K562 (cell line): ENCODE data around the gene OLFML2A. TPM values are rescaled to one million over a fixed set of nuclear protein-coding genes. Genes with fewer than 3 reads are reported as not detected.

Experiments used
- ETS2 ChIP-seq: IDR thresholded peaks from 2 replicates; pipeline ENCODE4 v1.6.1; 2016; ENCODE audit warnings: borderline replicate concordance, missing genetic modification characterization, mild to moderate bottlenecking, moderate library complexity, missing compliant biosample characterization; ENCODE audit not compliant: poor library complexity, severe bottlenecking
- GABPB1 ChIP-seq: sonication (generic); formaldehyde crosslinking; IDR thresholded peaks from 2 replicates; pipeline ENCODE4 v1.8.0; 2022; ENCODE audit warnings: mild to moderate bottlenecking, missing genetic modification reagents
- MTF1 ChIP-seq: fragments of 250-450 bp; sonication (Bioruptor Pico); IDR thresholded peaks from 2 replicates; pipeline ENCODE4 v1.9.0; 2021; ENCODE audit warnings: moderate library complexity, mild to moderate bottlenecking, inconsistent platforms, borderline replicate concordance
- NFE2L1 ChIP-seq: fragments of 450-650 bp; IDR thresholded peaks from 2 replicates; pipeline ENCODE4 v1.6.1; 2016; ENCODE audit warnings: missing genetic modification characterization, low read depth, mild to moderate bottlenecking, missing compliant biosample characterization, moderate library complexity, borderline replicate concordance
- NR3C1 ChIP-seq: sonication (generic); formaldehyde crosslinking; IDR thresholded peaks from 2 replicates; pipeline ENCODE4 v1.8.1; 2022; ENCODE audit warnings: missing genetic modification reagents
- PHF21A ChIP-seq: fragments of 450-650 bp; IDR thresholded peaks from 2 replicates; pipeline ENCODE4 v1.6.1; 2017; ENCODE audit warnings: low read depth, borderline replicate concordance
- PYGO2 ChIP-seq: fragments of 450-650 bp; IDR thresholded peaks from 2 replicates; pipeline ENCODE4 v1.6.1; 2016; ENCODE audit warnings: mild to moderate bottlenecking, missing genetic modification characterization, moderate library complexity, missing compliant biosample characterization
- RAD21 ChIP-seq, 2 experiments: fragments of 250-450 bp in 1 of 2; fragments of 450-650 bp in 1 of 2; sonication (Bioruptor Pico) in 1 of 2; formaldehyde crosslinking in 1 of 2; IDR thresholded peaks in 1 of 2; conservative IDR thresholded peaks in 1 of 2; 2 replicates each; pipeline versions ENCODE4 v1.4.0 to v1.8.0; 2020 to 2022; ENCODE audit warnings: mild to moderate bottlenecking in 2 of 2, moderate library complexity in 1 of 2
- SRSF7 ChIP-seq: fragments of 200-400 bp; formaldehyde crosslinking; optimal IDR thresholded peaks from 2 replicates; pipeline ENCODE3; 2017; ENCODE audit warnings: mild to moderate bottlenecking, low read depth, low read length
- ZFP30 ChIP-seq: fragments of 250-450 bp; sonication (Bioruptor Pico); IDR thresholded peaks from 2 replicates; pipeline ENCODE4 v1.8.0; 2022; ENCODE audit warnings: moderate library complexity, mild to moderate bottlenecking, inconsistent platforms, borderline replicate concordance
- ZNF347 ChIP-seq: fragments of 450-650 bp; formaldehyde crosslinking; IDR thresholded peaks from 2 replicates; pipeline ENCODE4 v1.4.0; 2020; ENCODE audit warnings: low read depth, mild to moderate bottlenecking, moderate library complexity
- polyA plus RNA-seq, 8 experiments: library from polyadenylated mRNA; depleted of rRNA in 4 of 8; stranded (reverse) in 5 of 8; unstranded in 3 of 8; fragments of >200 nt; fragmentation: Nextera tagmentation in 2 of 8; fragmentation: Illumina TruSeq in 1 of 8; extraction: Ambion mirVana in 2 of 8; extraction: Trizol in 1 of 8; gene quantifications; 2 replicates each; pipeline versions ENCODE4 v1.2.1 to v1.2.3, GENCODE V29; 2011 to 2014; ENCODE audit warnings: inconsistent platforms in 1 of 8, missing spikeins in 1 of 8
- total RNA-seq, 7 experiments: library from RNA; depleted of rRNA in 6 of 7; stranded (reverse); fragments of >200 nt in 6 of 7; fragmentation: Illumina TruSeq in 2 of 7; extraction: Trizol in 2 of 7; gene quantifications; 2 replicates each; pipeline versions ENCODE4 v1.2.1 to v1.2.3, GENCODE V29; 2011 to 2021; ENCODE audit warnings: low replicate concordance in 1 of 7
- TF ChIP-seq, protein P1 (sequence below): fragments of 450-650 bp; IDR thresholded peaks from 2 replicates; pipeline ENCODE4 v1.6.1; 2016; ENCODE audit warnings: borderline replicate concordance
- TF ChIP-seq, protein P2 (sequence below), 2 experiments: fragments of 450-650 bp in 1 of 2; IDR thresholded peaks; 2 replicates each; pipeline ENCODE4 v1.6.1; 2011 to 2017; ENCODE audit warnings: low read depth in 2 of 2, antibody characterized with exemption in 1 of 2, borderline replicate concordance in 1 of 2, low read length in 1 of 2, mild to moderate bottlenecking in 1 of 2, mixed read lengths in 1 of 2; ENCODE audit not compliant: control insufficient read depth in 1 of 2
- TF ChIP-seq, protein P3 (sequence below), 2 experiments: IDR thresholded peaks in 1 of 2; conservative IDR thresholded peaks in 1 of 2; 2 replicates each; pipeline ENCODE4 v1.6.1; 2016; ENCODE audit warnings: low read depth in 2 of 2, mild to moderate bottlenecking in 1 of 2, missing compliant biosample characterization in 1 of 2, missing genetic modification characterization in 1 of 2, moderate library complexity in 1 of 2
- TF ChIP-seq, protein P4 (sequence below): fragments of 450-650 bp; IDR thresholded peaks from 2 replicates; pipeline ENCODE4 v1.6.1; 2018; ENCODE audit warnings: mild to moderate bottlenecking, low read depth; ENCODE audit not compliant: partially characterized antibody

OLFML2A gene
- total and polyA plus RNA-seq, 9 of the 15 experiments (the other 6 are each of a cell fraction or from before 2014, with no cell fraction given): 0.16 TPM; not detected in 8

GRCh38 chr9:124852829-124853531 is 76.0 kb downstream of the OLFML2A start, which contains the start of gene WDR38 (continued):
- TF ChIP-seq, protein P1, sequence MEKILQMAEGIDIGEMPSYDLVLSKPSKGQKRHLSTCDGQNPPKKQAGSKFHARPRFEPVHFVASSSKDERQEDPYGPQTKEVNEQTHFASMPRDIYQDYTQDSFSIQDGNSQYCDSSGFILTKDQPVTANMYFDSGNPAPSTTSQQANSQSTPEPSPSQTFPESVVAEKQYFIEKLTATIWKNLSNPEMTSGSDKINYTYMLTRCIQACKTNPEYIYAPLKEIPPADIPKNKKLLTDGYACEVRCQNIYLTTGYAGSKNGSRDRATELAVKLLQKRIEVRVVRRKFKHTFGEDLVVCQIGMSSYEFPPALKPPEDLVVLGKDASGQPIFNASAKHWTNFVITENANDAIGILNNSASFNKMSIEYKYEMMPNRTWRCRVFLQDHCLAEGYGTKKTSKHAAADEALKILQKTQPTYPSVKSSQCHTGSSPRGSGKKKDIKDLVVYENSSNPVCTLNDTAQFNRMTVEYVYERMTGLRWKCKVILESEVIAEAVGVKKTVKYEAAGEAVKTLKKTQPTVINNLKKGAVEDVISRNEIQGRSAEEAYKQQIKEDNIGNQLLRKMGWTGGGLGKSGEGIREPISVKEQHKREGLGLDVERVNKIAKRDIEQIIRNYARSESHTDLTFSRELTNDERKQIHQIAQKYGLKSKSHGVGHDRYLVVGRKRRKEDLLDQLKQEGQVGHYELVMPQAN: peak; percentile 51; the same call in 1 of the 2 replicates
- no peak for TF ChIP-seq ZNF347 (CRISPR knock-in tag)
- TF ChIP-seq GABPB1 (CRISPR knock-in tag): peak; percentile 87
- no peak for TF ChIP-seq NR3C1 (CRISPR knock-in tag)
- TF ChIP-seq, protein P2, sequence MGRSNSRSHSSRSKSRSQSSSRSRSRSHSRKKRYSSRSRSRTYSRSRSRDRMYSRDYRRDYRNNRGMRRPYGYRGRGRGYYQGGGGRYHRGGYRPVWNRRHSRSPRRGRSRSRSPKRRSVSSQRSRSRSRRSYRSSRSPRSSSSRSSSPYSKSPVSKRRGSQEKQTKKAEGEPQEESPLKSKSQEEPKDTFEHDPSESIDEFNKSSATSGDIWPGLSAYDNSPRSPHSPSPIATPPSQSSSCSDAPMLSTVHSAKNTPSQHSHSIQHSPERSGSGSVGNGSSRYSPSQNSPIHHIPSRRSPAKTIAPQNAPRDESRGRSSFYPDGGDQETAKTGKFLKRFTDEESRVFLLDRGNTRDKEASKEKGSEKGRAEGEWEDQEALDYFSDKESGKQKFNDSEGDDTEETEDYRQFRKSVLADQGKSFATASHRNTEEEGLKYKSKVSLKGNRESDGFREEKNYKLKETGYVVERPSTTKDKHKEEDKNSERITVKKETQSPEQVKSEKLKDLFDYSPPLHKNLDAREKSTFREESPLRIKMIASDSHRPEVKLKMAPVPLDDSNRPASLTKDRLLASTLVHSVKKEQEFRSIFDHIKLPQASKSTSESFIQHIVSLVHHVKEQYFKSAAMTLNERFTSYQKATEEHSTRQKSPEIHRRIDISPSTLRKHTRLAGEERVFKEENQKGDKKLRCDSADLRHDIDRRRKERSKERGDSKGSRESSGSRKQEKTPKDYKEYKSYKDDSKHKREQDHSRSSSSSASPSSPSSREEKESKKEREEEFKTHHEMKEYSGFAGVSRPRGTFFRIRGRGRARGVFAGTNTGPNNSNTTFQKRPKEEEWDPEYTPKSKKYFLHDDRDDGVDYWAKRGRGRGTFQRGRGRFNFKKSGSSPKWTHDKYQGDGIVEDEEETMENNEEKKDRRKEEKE (IDR thresholded peaks at IDR 0.05; ENCODE audit: borderline replicate concordance in 1 of 2, control insufficient read depth in 1 of 2, low read depth in 2 of 2, low read length in 1 of 2): no peak
- TF ChIP-seq PHF21A: no peak
- TF ChIP-seq ZFP30 (CRISPR knock-in tag): no peak
- TF ChIP-seq RAD21 (CRISPR knock-in tag; conservative IDR thresholded peaks at IDR 0.05 in 1 of 2, IDR thresholded peaks at IDR 0.05 in 1 of 2): peak; percentile 99 to 100
- TF ChIP-seq, protein P3, sequence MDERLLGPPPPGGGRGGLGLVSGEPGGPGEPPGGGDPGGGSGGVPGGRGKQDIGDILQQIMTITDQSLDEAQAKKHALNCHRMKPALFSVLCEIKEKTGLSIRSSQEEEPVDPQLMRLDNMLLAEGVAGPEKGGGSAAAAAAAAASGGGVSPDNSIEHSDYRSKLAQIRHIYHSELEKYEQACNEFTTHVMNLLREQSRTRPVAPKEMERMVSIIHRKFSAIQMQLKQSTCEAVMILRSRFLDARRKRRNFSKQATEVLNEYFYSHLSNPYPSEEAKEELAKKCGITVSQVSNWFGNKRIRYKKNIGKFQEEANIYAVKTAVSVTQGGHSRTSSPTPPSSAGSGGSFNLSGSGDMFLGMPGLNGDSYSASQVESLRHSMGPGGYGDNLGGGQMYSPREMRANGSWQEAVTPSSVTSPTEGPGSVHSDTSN (CRISPR knock-in tag; IDR thresholded peaks at IDR 0.05; ENCODE audit: low read depth): no peak
- TF ChIP-seq, protein P3 (tag; conservative IDR thresholded peaks at IDR 0.05; ENCODE audit: low read depth): no peak
- TF ChIP-seq ETS2 (tag): no peak
- no peak for TF ChIP-seq PYGO2
- peak; percentile 50 for TF ChIP-seq SRSF7
- 0 out of 2 replicates have a peak, but pooled peaks have one; percentile 40 for TF ChIP-seq MTF1 (CRISPR knock-in tag)
- no peak for TF ChIP-seq NFE2L1
- TF ChIP-seq, protein P4, sequence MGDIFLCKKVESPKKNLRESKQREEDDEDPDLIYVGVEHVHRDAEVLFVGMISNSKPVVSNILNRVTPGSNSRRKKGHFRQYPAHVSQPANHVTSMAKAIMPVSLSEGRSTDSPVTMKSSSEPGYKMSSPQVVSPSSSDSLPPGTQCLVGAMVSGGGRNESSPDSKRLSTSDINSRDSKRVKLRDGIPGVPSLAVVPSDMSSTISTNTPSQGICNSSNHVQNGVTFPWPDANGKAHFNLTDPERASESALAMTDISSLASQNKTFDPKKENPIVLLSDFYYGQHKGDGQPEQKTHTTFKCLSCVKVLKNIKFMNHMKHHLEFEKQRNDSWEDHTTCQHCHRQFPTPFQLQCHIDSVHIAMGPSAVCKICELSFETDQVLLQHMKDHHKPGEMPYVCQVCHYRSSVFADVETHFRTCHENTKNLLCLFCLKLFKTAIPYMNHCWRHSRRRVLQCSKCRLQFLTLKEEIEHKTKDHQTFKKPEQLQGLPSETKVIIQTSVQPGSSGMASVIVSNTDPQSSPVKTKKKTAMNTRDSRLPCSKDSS: no peak
